Activated CD8-positive, alpha-beta memory T cell treated with anti-CD3 and anti-CD28 coated beads for 36 hours (primary cell): Measurements from ENCODE around the gene ING2. TPM values are rescaled to one million over a fixed set of nuclear protein-coding genes. Genes with fewer than 3 reads are reported as not detected.
"Not testable (repeated sequence)": the region's sequence is repeated elsewhere in the genome, so short reads cannot be mapped to it uniquely, and the experiment has no call there.

ENCODE experiments used
- CTCF ChIA-PET: fragments of 350-600 bp; sonication (Branson Sonifier 250); formaldehyde crosslinking; loops from one replicate; lab custom pipeline; 2021; ENCODE audit warnings: antibody characterized with exemption; lab: Charles Lee
- POLR2A ChIA-PET: fragments of 350-600 bp; sonication (Branson Sonifier 250); formaldehyde crosslinking; loops from one replicate; lab custom pipeline; 2021; ENCODE audit warnings: antibody characterized with exemption; lab: Charles Lee
- total RNA-seq, 2 experiments: library from RNA; stranded (reverse); gene quantifications; one replicate each; pipeline ENCODE4 v1.2.3, GENCODE V29; 2021

ING2 gene
- total RNA-seq, 2 experiments from 2014 or later: 11.1 to 12.2 TPM

DNA sequence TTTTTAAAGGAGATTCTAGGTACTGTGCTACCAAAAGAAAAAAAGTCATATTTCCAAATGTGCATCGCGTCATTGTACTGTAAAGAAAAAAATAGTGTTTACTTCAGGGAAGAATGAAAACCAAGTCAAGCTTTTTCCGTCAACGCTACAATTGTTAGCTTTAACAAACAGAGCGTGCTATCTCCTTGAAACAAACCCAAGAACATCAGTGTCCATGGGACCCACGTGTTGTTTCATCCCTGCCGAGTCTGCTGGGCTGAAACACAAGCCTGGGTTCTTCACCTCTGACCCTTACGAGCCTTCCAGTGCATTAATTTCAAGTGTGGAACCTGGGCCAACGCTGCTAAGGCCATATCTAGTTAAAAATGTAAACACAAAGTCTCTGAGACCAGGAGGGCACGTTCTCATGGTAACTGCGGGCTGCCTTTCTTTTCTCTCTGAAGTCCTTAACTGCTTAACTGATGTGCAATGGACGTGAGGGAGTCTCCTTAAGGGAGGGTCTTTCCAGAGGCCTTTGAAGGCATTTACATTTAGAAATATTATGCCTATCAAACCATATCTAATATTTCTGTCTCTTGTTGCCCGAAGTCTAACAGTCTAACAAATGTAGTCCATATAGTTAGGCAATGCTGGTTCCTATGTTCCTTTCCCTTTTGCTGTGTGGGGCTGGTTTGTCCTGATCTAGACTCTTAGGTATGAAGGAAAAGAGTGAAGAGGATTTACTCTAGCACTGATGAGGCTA, 36.3 kb downstream of the ING2 start:
- CTCF ChIA-PET: interaction anchor here (1.1 kb wide), 1 partner anchor 13 kb away, joined by 4 read pairs; no protein-coding TSS in a partner anchor
- POLR2A ChIA-PET: no interaction called here

DNA sequence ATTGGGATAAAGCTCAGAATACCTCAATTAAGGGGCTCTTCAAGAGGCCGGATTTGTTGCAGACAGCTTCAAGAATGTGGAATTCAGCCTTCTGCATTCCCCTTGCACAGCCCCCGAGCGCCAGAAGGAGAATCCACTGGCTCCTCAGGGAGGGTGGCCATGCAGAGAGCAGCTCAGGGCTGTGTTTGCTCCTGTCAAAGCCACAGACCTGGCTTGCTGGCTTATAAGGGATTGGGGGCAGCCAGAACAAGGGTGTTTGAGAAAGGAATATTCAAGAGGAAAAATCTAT, 36.8 kb downstream of the ING2 start:
- POLR2A ChIA-PET: no interaction called here
- CTCF ChIA-PET: no interaction called here

DNA sequence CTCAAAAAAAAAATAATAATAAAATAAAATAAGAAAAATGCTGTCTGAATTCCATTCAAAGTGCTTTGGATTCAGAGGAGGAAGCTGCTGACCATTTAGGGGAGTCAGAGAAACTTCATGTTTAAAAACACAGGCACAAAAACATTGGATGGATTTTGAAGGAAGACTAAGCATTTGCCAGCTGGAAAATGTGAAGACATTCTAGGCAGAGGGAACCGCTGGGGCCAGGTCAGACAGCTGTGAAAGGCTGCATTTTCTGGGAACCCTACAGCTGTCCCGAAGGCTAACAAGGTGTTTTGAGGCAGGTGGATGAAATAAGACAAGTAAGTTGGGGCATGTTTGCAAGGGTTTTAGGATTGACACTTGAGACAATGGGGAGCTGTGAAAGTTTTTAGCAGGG, 38.6 kb downstream of the ING2 start:
- CTCF ChIA-PET: no interaction called here
- POLR2A ChIA-PET: no interaction called here

DNA sequence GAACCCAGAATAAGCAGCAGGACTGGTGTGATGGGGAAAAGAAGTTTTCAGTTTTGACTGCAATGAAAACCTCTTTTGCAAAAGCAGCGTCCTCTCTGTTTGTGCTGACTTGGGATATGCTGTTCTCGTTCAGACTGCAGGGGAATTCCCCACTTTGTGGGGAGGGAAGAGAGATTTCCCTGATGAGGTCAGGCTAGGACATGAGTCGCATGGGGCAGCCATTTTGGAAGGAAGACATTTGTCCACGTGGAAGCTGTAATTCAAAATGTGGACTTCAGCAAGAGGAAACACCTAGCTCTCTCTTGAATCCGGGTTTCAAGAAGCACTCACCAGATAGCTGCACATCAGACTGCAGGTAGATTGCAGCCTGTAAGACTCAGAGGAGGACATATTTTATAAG, 39.3 kb downstream of the ING2 start:
- POLR2A ChIA-PET: no interaction called here
- CTCF ChIA-PET: no interaction called here

DNA sequence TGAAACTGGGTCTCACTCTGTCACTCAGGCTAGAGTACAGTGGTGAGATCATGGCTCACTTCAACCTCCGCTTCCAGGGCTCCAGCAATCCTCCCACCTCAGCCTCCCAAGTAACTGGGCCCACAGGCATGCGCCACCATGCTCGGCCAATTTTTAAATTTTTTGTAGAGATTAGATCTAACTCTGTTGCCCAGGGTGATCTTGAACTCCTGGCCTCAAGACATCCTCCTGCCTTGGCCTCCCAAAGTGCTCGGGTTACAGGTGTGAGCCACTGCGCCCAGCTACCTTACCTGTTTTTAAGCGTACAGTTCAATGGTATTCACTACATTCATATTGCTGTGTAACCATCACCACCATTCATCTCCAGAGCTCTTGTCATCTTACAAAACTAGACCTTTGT, 41.5 kb downstream of the ING2 start:
- POLR2A ChIA-PET: no interaction called here

DNA sequence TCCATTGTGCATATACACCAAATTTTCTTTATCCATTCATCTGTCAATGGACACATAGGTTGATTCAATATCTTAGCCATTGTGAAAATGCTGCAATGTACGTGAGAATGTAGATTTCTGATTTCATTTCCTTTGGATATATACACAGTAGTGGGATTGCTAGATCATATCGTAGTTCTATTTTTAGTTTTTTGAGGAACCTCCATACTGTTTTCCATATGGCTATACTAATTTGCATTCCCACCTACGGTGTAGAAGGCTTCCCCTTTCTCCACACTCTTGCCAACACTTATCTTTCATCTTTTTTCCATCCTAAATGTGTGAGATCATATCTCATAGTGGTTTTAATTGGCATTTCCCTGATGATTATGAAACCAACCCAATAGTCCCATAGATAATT, 43.4 kb downstream of the ING2 start:
- CTCF ChIA-PET: interaction anchor here (0.8 kb wide), 1 partner anchor 45 kb away, joined by 3 read pairs; no protein-coding TSS in a partner anchor

More for the DNA sequence above, 41.5 kb downstream of the ING2 start:
- CTCF ChIA-PET: no interaction called here

DNA sequence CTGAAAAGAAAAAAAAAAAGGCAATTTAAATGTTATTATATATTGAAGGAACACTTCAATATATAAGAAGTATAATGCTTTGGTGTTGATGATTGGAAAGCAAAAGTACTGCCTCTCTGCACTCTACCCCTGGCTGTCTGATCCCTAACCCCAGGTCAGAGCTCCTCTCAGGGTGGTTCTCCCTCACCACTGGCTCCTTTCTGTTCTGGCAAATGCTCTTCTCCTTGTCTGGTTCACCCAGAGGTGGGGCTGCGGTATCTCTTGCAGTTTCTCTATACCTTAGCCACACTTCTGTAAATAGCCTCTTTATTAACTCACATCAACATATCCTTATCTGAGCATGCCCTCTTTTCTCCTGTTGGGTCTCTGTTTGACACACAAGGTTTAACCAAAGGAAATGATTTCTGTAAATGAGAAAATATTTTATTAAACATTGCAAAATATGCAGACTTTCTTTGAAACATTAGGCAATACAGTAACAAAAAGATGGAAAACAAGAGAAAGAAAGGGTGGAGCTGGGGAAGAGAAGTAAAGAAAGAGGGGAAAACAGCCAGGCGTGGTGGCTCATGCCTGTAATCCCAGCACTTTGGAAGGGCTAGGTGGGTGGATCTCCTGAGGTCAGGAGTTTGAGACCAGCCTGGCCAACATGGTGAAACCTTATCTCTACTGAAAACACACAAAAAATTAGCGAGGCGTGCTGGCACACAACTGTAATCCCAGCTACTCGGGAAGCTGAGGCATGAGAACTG, 45.7 kb downstream of the ING2 start:
- ChIA-PET CTCF (no interaction called here), POLR2A (no interaction called here)

More for the DNA sequence above, 43.4 kb downstream of the ING2 start:
- POLR2A ChIA-PET: no interaction called here

DNA sequence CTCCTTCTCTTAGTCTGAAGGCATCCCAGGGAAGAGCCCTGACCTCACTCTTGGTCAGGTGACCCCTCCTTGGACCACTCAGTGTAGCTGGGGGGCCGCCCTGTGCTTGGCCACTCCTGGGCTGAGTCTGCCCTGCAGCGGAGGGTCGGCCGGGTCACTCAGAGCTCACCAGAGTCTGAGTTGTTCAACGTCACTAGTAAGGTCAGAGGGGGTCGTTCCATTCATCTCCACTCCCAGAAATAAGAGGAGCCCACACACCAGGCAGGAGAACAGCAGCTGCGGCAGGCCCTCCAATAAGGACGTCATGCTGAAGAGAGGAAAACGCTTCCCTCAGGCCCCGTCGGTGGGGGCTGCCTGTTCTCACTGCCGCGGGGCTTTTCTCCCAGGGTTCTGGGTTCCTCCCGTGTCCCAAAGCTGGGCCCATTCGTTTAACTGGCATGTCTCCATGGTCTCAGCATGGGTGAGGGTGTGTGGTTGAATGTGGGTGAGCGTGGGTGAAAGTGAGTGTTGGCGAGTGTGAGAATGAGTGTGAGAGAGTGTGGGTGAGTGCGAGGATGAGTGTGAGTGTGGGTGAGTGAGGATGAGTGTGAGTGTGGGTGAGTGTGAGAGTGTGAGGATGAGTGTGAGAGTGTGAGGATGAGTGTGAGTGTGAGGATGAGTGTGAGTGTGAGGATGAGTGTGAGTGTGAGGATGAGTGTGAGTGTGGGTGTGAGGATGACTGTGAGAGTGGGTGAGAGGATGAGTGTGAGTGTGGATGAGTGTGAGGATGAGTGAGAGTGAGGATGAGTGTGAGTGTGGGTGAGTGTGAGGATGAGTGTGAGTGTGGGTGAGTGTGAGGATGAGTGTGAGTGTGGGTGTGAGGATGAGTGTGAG, 47.7 kb downstream of the ING2 start:
- ChIA-PET CTCF (no interaction called here), POLR2A (no interaction called here)

DNA sequence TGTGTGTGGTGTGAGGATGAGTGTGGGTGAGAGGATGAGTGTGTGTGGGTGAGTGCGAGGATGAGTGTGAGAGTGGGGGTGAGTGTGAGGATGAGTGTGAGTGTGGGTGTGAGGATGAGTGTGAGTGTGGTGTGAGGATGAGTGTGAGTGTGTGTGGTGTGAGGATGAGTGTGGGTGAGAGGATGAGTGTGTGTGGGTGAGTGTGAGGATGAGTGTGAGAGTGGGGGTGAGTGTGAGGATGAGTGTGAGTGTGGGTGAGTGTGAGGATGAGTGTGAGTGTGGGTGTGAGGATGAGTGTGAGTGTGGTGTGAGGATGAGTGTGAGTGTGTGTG, 48.3 kb downstream of the ING2 start:
- POLR2A ChIA-PET, CTCF ChIA-PET: not testable (repeated sequence)

DNA sequence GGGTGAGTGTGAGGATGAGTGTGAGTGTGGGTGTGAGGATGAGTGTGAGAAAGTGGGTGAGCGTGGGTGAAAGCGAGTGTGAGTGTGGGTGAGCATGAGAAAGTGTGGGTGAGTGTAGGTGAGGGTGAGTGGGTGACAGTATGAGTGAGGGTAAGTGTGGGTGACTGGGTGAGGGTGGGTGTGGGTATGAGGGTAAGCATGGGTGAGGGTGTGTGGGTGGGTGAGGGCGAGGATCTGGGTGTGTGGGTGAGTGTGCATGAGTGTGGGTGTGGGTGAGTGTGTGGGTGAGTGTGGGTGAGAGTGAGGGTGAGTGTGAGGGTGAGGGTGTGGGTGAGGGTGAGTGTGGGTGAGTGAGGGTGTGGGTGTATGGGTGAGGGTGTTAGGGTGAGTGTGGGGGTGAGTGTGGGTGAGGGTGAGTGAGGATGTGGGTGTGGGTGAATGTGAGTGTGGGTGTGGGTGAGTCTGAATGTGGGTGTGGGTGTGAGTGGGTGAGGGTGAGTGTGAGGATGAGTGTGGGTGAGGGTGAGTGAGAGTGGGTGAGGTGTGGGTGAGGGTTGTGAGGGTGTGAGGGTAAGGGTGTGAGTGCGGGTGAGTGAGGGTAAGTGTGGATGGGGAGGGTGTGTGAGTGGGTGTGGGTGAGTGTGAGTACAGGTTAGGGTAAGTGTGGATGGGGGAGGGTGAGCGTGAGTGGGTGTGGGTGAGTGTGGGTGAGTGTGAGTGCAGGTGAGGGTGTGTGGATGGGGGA, 48.9 kb downstream of the ING2 start:
- CTCF ChIA-PET: no interaction called here
- POLR2A ChIA-PET: no interaction called here

DNA sequence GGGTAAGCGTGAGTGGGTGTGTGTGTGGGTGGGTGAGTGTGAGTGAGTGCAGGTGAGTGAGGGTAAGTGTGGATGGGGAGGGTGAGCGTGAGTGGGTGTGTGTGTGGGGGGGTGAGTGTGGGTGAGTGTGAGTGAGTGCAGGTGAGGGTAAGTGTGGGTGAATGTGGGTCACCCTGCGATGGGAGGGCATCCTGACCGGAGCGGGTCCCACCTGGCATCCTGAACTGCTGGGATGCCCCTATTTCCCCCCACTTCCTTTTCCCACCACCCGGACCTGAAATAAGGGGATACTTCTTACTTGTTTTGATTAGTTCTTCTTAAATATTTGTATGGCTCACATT, 49.5 kb downstream of the ING2 start:
- CTCF ChIA-PET: no interaction called here
- POLR2A ChIA-PET: no interaction called here

DNA sequence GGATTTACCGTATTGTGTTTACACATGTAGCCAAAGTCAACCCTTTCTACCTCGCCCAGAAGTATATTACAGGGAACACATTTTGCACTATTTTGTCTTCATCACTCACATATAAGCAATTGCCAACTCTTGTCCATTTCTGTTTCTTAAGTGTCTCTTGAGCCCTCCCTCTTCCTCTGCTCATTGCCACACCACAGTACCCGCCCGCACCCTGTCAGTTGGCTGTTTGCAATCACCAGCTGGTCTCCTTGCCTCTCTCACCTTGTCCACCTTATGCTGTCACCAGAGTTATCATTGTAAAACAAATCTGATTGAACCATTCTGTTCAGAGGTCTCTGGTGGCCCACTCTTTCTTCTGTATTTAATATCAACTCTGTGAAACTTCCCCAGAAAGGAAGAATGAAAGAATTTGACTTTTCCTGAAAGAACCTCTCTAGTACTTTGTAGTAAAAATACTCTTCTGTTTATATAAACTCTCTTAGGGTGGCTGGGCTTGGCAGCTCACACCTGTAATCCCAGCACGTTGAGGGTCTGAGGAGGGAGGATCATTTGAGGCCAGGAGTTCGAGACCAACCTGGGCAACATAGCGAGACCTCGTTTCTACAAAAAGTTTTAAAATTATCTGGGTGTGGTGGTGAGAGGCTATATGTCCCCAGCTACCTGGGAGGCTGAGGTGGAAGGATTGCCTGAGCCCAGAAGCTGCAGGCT, 50.2 kb downstream of the ING2 start:
- ChIA-PET POLR2A (no interaction called here), CTCF (no interaction called here)

DNA sequence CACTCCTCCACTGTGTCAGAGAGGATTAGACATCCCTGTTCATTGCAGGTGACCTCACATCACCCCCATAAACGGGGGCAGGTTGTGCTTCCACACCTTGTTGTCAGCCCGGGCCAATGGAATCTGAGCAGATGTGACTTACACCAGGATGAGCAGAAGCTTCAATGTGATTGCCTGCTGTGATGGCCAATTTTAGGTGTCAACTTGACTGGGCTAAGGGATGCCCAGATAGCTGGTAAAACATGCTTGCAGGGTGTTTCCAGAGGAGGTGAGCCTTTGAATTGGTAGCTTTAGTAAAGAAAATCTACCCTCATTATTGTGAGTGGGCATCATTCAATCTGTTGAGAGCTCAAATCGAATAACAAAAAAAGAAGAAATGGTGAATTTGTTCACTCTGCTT, 52.1 kb downstream of the ING2 start:
- CTCF ChIA-PET: no interaction called here
- POLR2A ChIA-PET: no interaction called here

DNA sequence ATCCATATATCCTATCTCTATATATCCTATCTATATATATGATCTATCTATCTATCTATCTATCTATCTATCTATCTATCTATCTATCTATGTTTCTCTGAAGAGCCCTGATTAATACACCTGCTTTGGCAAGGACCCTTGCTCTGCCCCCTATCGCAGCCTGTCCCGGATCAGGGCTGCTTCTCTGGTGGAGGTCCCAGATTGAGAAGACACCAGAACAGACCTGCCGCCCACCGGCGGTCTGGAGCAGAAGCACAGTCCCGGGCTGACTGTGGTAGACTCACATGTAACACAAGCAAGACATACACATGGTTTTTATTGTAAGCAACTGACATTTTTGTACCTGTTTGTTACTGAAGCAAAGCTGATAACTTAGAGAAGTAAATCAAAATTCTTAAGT, 52.8 kb downstream of the ING2 start:
- CTCF ChIA-PET: no interaction called here
- POLR2A ChIA-PET: no interaction called here

DNA sequence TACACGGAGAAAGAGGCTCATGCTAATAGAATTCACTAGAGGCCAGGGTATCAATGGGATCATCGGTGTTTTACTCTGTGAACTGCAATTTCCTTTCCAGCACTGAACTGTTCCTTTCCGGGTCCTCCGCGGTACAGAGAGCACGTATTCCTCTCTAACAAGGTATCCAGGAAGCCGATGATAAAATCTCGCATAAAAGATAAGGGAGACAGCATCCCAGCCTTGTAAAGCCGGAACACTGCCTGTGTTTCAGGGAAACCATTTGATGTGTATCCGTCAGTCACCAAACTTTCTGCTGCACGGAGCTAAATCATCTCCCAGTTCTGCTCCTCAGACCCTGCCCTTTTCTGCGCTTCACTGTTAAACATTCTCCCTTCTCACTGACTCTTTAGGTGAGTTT, 54.0 kb downstream of the ING2 start:
- CTCF ChIA-PET: no interaction called here
- POLR2A ChIA-PET: no interaction called here

DNA sequence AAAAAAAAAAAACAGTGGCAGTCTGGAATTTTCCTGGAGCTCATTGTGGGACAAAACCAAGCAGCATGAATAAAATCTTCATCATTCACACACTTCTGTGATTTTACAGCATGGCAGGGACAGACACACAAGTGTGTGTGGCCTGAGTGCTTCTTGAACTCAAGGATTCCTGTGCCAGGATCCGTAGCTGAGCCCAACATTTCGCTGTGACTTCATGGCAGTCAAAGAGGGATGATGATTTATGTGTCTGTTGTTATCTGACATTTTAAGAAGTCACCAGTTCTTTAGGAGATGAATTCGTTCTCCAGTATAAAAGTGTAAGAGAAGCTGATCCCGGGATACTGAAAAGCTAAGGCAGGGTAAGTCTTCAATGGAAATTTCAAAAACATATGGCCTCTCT, 57.0 kb downstream of the ING2 start:
- POLR2A ChIA-PET: no interaction called here
- CTCF ChIA-PET: no interaction called here
